ENCODE measurements around the gene LPP.
A peak's percentile ranks its signal among the peaks of the same experiment; 100 is the strongest.

Gene LPP

GRCh38 chr3:188380722-188381121 is 226.8 kb downstream of the LPP start:
- no peak for DNase-seq (ENCODE audit: extremely low spot score)
- TF ChIP-seq CTCF (IDR thresholded peaks at IDR 0.05; ENCODE audit: control extremely low read depth, extremely low read depth, low read depth, missing control alignments): no peak
- POLR2A ChIA-PET: no interaction called here
- CTCF ChIA-PET: no interaction called here

- CTCF ChIA-PET: no interaction called here
- no peak for TF ChIP-seq CTCF (IDR thresholded peaks at IDR 0.05; ENCODE audit: control extremely low read depth, extremely low read depth, low read depth, missing control alignments)
These were observed 229.8 kb downstream of the LPP start for GRCh38 chr3:188383748-188384147.

GRCh38 chr3:188385295-188385694 is 231.3 kb downstream of the LPP start:
- CTCF ChIA-PET: no interaction called here
- DNase-seq (ENCODE audit: extremely low spot score): no peak
- POLR2A ChIA-PET: no interaction called here
- no peak for TF ChIP-seq CTCF (IDR thresholded peaks at IDR 0.05; ENCODE audit: control extremely low read depth, extremely low read depth, low read depth, missing control alignments)

More at GRCh38 chr3:188383748-188384147, 229.8 kb downstream of the LPP start:
- DNase-seq (ENCODE audit: extremely low spot score): no peak
- POLR2A ChIA-PET: no interaction called here

- CTCF ChIA-PET: interaction anchor here (1.2 kb wide), 1 partner anchor 10 kb away, joined by 3 read pairs; no protein-coding TSS in a partner anchor
- POLR2A ChIA-PET: no interaction called here
- peak; percentile 57 for DNase-seq (ENCODE audit: extremely low spot score)
- TF ChIP-seq CTCF (IDR thresholded peaks at IDR 0.05; ENCODE audit: control extremely low read depth, extremely low read depth, low read depth, missing control alignments): no peak
These were observed 235.9 kb downstream of the LPP start for GRCh38 chr3:188389711-188390342.

GRCh38 chr3:188390343-188390718 is 236.4 kb downstream of the LPP start:
- DNase-seq (ENCODE audit: extremely low spot score): no peak
- ChIA-PET CTCF (interaction anchor here (1.2 kb wide), 1 partner anchor 10 kb away, joined by 3 read pairs; no protein-coding TSS in a partner anchor), POLR2A (no interaction called here)
- no peak for TF ChIP-seq CTCF (IDR thresholded peaks at IDR 0.05; ENCODE audit: control extremely low read depth, extremely low read depth, low read depth, missing control alignments)

GRCh38 chr3:188390775-188391443 is 237.0 kb downstream of the LPP start:
- TF ChIP-seq CTCF (IDR thresholded peaks at IDR 0.05; ENCODE audit: control extremely low read depth, extremely low read depth, low read depth, missing control alignments): no peak
- no peak for DNase-seq (ENCODE audit: extremely low spot score)
- ChIA-PET POLR2A (no interaction called here), CTCF (interaction anchor here (1.2 to 1.4 kb wide), 2 partner anchors 9 to 10 kb away, joined by 3 read pairs; no protein-coding TSS in a partner anchor)
